ENCODE measurements around the gene GZF1.
"Not testable (repeated sequence)": the region's sequence is repeated elsewhere in the genome, so short reads cannot be mapped to it uniquely, and the experiment has no call there.

GZF1 gene

GRCh38 chr20:23347791-23348190 lies 14.2 kb upstream of the GZF1 start:
- DNase-seq, result no peak

- DNase-seq, result not testable (repeated sequence)
Measured at GRCh38 chr20:23348510-23348909, 13.5 kb upstream of the GZF1 start.

GRCh38 chr20:23349338-23350195 lies 12.4 kb upstream of the GZF1 start:
- DNase-seq, result no peak

GRCh38 chr20:23350196-23350903 lies 11.6 kb upstream of the GZF1 start, which contains the start of gene NXT1:
Gene NXT1, plus strand, starts transcription at chr20:23350791. Its CDS starts 3,251 bp downstream, at chr20:23354042.
- DNase-seq, result peak; percentile 96

GRCh38 chr20:23350904-23351838 lies 10.8 kb upstream of the GZF1 start:
- peak; percentile 25 for DNase-seq

GRCh38 chr20:23356203-23356602 lies 5.8 kb upstream of the GZF1 start:
- DNase-seq, result no peak

GRCh38 chr20:23357767-23358562 lies 4.0 kb upstream of the GZF1 start:
- peak; percentile 99 for DNase-seq

GRCh38 chr20:23358563-23358906 lies 3.4 kb upstream of the GZF1 start:
- DNase-seq, result no peak

- DNase-seq, result no peak
Measured at GRCh38 chr20:23358923-23359593, 2.9 kb upstream of the GZF1 start.

- no peak for DNase-seq
Measured at GRCh38 chr20:23360531-23360930, 1.5 kb upstream of the GZF1 start.

GRCh38 chr20:23361119-23361475 lies 885 bp upstream of the GZF1 start:
- no peak for DNase-seq

GRCh38 chr20:23362392-23363256 lies 642 bp downstream of the GZF1 start:
- no peak for DNase-seq

GRCh38 chr20:23363257-23363649 lies 1.3 kb downstream of the GZF1 start:
- DNase-seq, result no peak

- DNase-seq, result no peak
Measured at GRCh38 chr20:23365390-23366165, 3.6 kb downstream of the GZF1 start.

GRCh38 chr20:23366384-23366783 lies 4.4 kb downstream of the GZF1 start:
- DNase-seq, result no peak

- DNase-seq, result no peak
Measured at GRCh38 chr20:23367770-23368169, 5.8 kb downstream of the GZF1 start.

- DNase-seq, result no peak
Measured at GRCh38 chr20:23368316-23369071, 6.5 kb downstream of the GZF1 start.

- no peak for DNase-seq
Measured at GRCh38 chr20:23369072-23369823, 7.3 kb downstream of the GZF1 start.

All from GOT3 (cell line).